Adrenal gland (tissue), 5 donors: Measurements from ENCODE around the gene LIMS2.

Experiments used
- CTCF ChIP-seq, 6 experiments: fragments of 450-650 bp in 4 of 6; fragments of 200-600 bp in 2 of 6; sonication (generic) in 1 of 6; IDR thresholded peaks; 1 replicate in 5 of 6; 2 replicates in 1 of 6; pipeline versions ENCODE4 v1.5.1 to v1.8.0; 2016 to 2021; ENCODE audit warnings: antibody characterized with exemption in 6 of 6, mild to moderate bottlenecking in 2 of 6, moderate library complexity in 1 of 6
- POLR2A ChIP-seq, 2 donors: fragments of 450-650 bp; IDR thresholded peaks; one replicate each; pipeline ENCODE4 v1.6.1; 2017; ENCODE audit warnings: antibody characterized with exemption in 2 of 2, mild to moderate bottlenecking in 2 of 2, moderate library complexity in 1 of 2
- donor health status: DM: no; HTN: no; CAD: no.

DNA sequence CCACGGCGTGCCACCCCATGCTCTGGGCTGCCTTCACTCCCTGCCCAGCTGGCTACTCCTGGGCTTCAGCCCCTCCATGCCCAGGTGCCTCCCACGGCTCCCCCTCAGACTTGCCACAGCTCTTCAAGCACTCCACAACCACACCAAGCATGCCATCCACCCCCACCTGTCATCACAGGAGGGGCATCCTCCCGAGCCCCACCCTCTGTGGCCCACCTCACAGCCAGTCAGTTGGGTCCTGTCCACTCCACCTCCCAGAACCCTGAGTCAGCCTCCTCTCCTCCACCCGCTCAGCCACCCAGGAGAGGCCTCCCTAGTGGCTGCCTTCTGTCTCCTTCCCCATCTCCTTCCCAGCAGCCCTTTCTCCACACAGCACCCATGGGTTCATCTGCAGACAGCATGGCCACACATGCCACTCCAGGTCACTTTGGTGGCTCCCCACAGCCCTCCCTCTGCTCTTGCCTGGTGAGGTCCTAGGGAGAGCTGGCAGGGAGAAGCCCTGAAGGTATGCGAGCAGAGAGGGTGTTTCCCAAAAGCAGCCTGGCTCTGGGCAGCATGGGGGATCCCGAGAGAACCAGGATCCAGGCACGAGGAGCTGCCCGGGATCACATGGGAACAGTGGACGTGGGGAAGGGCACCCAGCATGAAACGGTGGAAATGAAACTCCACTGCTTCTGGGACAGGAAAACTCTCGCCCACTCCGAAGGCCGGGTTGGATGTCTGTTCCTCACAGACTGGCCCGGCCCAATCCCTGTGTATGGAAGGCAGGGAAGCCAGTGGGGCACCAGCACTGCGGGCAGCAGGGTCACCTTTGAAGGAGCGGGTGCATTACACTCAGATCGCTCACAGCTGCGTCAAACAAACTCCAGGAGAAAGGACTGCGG is 2.7 kb downstream of the LIMS2 start:
- no peak for TF ChIP-seq POLR2A (IDR thresholded peaks at IDR 0.05)
- no peak for TF ChIP-seq CTCF (IDR thresholded peaks at IDR 0.05)
